ENCODE results near the gene SHOX.

GRCh38 chrX:638482-639131, 8.0 kb downstream of the SHOX start:
- TF ChIP-seq CTCF (IDR thresholded peaks at IDR 0.05) (no peak), POLR2A (IDR thresholded peaks at IDR 0.05) (no peak)
